NCI-H2196 (cell line): ENCODE results near the gene HIRIP3.

Experiments used
- DNase-seq: peaks from one replicate; lab custom pipeline; 2025; ENCODE audit not compliant: unreplicated experiment; lab: John Stamatoyannopoulos, UW

Gene HIRIP3

DNA sequence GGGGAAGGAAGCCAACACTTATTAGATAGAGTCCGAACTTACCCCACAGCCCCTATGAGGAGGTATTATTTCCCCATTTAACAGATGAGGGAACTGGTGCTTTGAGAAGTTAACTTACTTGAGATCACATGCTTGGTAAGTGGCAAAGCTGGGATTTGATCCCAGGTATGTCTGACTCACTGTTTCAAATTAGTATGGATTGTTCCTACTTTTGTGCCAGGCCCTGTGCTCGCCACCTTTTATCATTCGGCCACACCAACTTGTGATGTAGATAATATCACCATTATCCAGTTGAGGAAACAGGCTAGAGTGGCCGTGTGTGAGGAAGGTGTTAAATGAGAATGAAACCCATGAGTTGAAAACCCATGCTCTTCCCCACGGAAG is 10.7 kb downstream of the HIRIP3 start:
- no peak for DNase-seq

- DNase-seq = no peak
Measured at GRCh38 chr16:29984137-29984763, 11.2 kb downstream of the HIRIP3 start.

GRCh38 chr16:29983420-29984136 is 11.8 kb downstream of the HIRIP3 start:
- DNase-seq = no peak

GRCh38 chr16:29982560-29983419 is 12.6 kb downstream of the HIRIP3 start:
- no peak for DNase-seq

- DNase-seq = no peak
Measured at GRCh38 chr16:29978564-29979270, 16.7 kb downstream of the HIRIP3 start.

DNA sequence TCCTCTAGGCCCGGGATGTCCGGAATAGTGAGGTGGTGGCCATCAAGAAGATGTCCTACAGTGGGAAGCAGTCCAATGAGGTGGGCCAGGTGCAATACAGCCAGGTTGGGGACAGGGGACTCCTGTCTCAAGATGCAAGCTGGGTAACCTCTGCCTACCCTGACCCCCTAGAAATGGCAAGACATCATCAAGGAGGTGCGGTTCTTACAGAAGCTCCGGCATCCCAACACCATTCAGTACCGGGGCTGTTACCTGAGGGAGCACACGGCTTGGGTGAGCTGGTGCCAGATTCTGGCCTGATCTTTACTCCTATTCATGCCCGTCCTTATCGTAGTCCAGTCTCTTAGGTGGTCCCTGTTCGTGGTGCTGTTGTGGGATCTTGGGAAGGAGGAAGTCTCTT is 17.3 kb downstream of the HIRIP3 start:
- DNase-seq = no peak

DNA sequence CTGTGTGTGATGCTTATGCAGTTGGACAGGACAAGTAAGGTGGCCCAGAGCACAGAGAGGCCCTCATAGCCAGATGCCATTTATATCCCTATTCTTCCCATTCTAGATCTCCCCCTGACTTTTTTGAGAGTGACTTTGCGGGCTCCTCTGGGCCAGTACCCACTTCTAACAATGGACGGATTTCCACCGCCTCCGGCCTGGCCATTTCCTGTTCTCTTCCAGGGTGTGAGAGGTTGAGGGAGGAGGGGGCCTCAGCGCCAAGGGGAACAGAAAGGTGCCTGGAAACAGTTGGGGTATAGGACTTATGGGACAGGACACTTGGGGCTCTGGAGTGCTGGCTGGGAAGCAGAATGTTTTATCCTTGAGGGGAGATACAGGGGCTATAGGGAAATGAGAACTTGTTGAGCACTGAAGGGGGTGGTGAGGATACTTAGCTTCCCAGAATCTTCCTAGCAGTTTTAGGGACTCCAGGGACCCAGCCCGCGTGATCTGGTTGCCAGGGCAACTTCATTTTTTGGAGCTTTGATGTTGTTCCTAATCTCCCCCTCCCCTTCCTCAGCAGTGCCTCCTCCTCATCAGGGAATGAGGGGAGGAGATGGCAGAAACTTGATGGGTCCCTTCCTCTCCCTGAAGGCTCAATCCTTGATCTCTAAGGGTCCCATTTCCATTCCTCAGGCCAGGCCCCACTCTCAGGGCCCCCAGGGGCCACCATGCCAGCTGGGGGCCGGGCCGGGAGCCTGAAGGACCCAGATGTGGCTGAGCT is 18.2 kb downstream of the HIRIP3 start:
- DNase-seq = no peak

DNA sequence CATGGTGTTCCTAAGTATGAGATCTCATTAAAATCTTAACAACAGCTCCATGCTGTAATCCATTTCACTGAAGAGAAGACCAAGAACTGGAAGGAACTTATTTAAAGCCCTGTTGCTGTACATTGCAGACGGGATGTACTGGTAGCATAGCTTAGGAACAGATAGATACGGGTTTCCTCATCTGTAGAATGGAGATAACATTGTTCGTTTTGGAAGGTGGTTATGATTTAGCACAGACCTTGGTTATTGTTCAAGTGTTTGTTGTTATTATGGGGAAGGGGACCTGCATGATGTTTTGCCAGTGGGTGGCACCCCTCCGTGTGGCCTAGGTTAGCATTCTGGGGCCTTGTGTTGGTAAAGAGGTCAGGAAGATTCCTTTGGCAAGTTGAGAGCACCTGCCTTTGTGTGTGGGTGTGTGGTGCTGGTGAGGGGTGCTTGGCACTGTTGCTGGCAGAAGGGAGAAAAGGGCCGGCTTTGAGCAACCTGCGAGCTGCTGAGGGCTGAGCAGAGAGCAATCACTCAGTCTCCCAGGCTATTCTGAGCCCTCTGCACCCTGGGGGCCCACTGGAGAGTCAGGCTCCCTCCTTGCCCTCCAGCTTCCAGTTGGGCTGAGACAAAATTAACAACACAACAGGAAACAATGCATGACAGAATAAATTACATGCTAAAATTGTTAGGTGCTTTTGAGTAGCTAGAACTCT is 19.5 kb downstream of the HIRIP3 start:
- DNase-seq = no peak

DNA sequence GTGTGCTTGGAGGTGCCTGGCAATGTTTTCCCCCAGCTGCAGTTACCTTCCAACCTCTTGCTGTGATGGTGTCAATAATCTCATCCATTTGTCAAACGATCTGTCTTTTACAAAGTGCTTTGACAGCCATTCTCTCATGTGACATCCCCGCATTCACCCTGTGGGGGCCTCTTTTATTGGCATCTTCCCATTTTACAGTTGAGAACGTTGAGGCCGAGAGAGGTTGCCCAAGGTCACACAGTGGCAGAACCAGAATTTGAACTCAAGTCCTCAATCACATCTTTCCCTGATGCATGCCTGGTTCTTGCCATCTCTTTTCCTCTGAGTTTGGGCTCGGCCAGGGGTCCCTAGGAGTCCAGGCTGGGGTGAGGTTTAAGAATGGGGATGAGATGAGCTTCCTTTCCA is 20.3 kb downstream of the HIRIP3 start:
- DNase-seq = no peak

- DNase-seq = no peak
Measured at GRCh38 chr16:29974291-29975133, 20.9 kb downstream of the HIRIP3 start.

GRCh38 chr16:29973384-29974246 is 21.8 kb downstream of the HIRIP3 start, which contains the start of gene TAOK2:
Gene TAOK2, plus strand, starts transcription at chr16:29973868. Its CDS starts 3,905 bp downstream, at chr16:29977773.
- DNase-seq = peak; percentile 99

- DNase-seq = no peak
Measured at GRCh38 chr16:29972992-29973383, 22.4 kb downstream of the HIRIP3 start.

DNA sequence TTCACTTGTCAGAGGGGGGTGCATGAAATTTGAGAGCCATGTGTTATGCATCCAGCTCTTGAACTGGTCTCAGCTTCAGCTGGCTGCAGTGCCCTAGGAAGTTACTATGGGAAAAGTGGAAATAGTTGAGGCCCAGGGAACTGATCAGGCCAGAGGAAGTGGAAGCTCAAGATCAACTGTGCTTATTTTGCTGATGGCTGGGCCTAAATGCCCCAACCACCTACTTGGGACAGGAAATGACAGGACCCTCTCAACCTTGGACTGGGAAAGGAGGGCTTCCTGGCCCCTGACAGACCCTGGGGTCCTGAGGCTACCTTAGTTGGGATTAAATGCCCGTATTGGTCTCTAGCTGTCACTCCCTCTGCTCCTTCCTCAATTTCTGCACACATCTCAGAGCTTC is 22.9 kb downstream of the HIRIP3 start:
- no peak for DNase-seq

DNA sequence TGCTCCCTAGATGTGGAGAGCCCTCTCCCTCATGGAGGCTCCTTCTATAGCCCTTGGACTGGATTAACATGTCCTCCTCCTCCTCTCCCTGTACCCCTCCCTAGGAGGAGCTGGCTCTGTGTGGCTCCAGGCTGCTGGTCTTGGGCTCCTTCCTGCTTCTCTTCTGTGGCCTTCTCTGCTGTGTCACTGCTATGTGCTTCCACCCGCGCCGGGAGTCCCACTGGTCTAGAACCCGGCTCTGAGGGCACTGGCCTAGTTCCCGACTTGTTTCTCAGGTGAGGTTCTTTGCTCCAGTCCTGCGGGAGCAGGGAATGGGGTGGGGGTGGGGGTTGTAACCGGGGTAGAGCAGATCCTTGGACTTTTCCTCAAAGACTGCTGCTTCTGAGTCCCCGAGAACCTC is 24.1 kb downstream of the HIRIP3 start:
- no peak for DNase-seq

GRCh38 chr16:29968205-29968604 is 27.2 kb downstream of the HIRIP3 start:
- no peak for DNase-seq

- no peak for DNase-seq
Measured at GRCh38 chr16:29963021-29963743, 32.2 kb downstream of the HIRIP3 start.

- DNase-seq = no peak
Measured at GRCh38 chr16:29962344-29962994, 32.9 kb downstream of the HIRIP3 start.
